ENCODE data around the gene TPM1.

GRCh38 chr15:63065262-63066221 lies 23.0 kb downstream of the TPM1 start:
- TF ChIP-seq POLR2A (IDR thresholded peaks at IDR 0.05): no peak
- TF ChIP-seq, protein P1, sequence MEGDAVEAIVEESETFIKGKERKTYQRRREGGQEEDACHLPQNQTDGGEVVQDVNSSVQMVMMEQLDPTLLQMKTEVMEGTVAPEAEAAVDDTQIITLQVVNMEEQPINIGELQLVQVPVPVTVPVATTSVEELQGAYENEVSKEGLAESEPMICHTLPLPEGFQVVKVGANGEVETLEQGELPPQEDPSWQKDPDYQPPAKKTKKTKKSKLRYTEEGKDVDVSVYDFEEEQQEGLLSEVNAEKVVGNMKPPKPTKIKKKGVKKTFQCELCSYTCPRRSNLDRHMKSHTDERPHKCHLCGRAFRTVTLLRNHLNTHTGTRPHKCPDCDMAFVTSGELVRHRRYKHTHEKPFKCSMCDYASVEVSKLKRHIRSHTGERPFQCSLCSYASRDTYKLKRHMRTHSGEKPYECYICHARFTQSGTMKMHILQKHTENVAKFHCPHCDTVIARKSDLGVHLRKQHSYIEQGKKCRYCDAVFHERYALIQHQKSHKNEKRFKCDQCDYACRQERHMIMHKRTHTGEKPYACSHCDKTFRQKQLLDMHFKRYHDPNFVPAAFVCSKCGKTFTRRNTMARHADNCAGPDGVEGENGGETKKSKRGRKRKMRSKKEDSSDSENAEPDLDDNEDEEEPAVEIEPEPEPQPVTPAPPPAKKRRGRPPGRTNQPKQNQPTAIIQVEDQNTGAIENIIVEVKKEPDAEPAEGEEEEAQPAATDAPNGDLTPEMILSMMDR (IDR thresholded peaks at IDR 0.05): no peak
